Nephron (organoid): ENCODE measurements around the gene SSC4D.
A peak's percentile ranks its signal among the peaks of the same experiment; 100 is the strongest.

ENCODE experiments used
- H3K27ac Mint-ChIP-seq, 3 experiments: 2 replicates each; pipeline ENCODE4 v1.8.0; 2020; ENCODE audit warnings: mixed read lengths in 3 of 3, mild to moderate bottlenecking in 2 of 3, moderate library complexity in 1 of 3
- H3K27me3 Mint-ChIP-seq: 2 replicates; pipeline ENCODE4 v1.8.0; 2021; ENCODE audit warnings: low read depth, mild to moderate bottlenecking, moderate library complexity, mixed read lengths
- H3K36me3 Mint-ChIP-seq: 2 replicates; pipeline ENCODE4 v1.8.0; 2020; ENCODE audit warnings: low read depth, mixed read lengths
- H3K4me1 Mint-ChIP-seq: 2 replicates; pipeline ENCODE4 v1.8.0; 2020; ENCODE audit warnings: mixed read lengths
- H3K4me3 Mint-ChIP-seq, 3 experiments: 2 replicates each; pipeline ENCODE4 v1.8.0; 2020; ENCODE audit warnings: mild to moderate bottlenecking in 3 of 3, mixed read lengths in 3 of 3, moderate library complexity in 2 of 3
- H3K9me3 Mint-ChIP-seq: 2 replicates; pipeline ENCODE4 v1.8.0; 2020; ENCODE audit warnings: mixed read lengths
- CTCF ChIP-seq, 3 experiments: fragments of 200-600 bp; sonication (generic); IDR thresholded peaks; one replicate each; pipeline ENCODE4 v1.5.0; 2021; ENCODE audit warnings: antibody characterized with exemption in 3 of 3; ENCODE audit not compliant: unreplicated experiment in 3 of 3

The SSC4D gene

DNA sequence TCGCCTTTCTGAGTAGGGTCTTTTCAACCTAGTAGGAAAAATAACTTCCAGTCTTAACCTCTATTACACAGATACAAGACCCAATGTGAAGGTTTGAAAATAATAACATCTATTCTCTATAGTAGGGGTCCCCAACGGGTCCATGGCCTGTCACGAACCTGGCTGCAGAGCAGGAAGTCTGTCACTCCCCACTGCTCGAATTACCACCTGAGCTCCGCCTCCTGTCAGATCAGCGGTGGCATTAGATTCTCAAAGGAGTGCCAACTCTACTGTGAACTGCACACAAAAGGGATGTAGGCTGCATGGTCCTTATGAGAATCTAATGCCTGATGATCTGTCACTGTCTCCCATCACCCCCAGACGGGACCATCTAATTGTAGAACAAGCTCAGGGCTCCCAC lies 58.1 kb downstream of the SSC4D start:
- H3K27ac Mint-ChIP-seq = peak overlapping the region in 1 of 3 experiments; percentile 6
- peaks cover 51% of the 10 kb centered on the region for H3K4me1 Mint-ChIP-seq
- H3K9me3 Mint-ChIP-seq = no peaks in the 10 kb centered on the region
- no peak for TF ChIP-seq CTCF (IDR thresholded peaks at IDR 0.05; ENCODE audit: unreplicated experiment in 3 of 3)
- H3K4me3 Mint-ChIP-seq = no peak overlapping the region
- peaks cover 77% of the 10 kb centered on the region for H3K36me3 Mint-ChIP-seq
- H3K27me3 Mint-ChIP-seq = no peaks in the 10 kb centered on the region

DNA sequence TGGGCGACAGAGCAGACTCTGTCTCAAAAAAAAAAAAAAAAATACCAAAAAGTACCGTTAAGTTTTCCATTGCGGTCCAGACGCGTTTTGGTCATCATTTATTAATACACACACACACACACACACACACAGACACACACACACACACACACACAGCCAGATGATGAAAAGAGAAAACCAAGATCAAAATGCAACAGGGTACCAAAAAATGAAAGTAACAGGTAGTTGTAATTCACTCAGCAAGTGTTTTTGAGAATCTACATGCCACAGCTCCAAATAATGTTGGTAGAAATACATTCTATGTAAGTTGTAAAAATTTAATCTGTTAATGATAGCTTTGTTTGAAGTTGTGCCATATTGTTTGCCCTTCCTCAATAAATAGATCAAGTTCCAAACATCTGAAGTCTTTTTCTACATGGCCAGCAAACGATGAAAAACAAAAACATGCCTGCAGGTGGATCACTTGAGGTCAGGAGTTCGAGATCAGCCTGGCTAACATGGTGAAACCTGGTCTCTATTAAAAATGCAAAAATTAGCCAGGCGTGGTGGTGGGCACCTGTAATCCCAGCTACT lies 60.1 kb downstream of the SSC4D start:
- no peak overlapping the region for H3K4me3 Mint-ChIP-seq
- H3K9me3 Mint-ChIP-seq = no peaks in the 10 kb centered on the region
- H3K36me3 Mint-ChIP-seq = peaks cover 76% of the 10 kb centered on the region
- peaks cover 45% of the 10 kb centered on the region for H3K4me1 Mint-ChIP-seq
- no peak for TF ChIP-seq CTCF (IDR thresholded peaks at IDR 0.05; ENCODE audit: unreplicated experiment in 3 of 3)
- H3K27ac Mint-ChIP-seq = no peak overlapping the region
- H3K27me3 Mint-ChIP-seq = no peaks in the 10 kb centered on the region

DNA sequence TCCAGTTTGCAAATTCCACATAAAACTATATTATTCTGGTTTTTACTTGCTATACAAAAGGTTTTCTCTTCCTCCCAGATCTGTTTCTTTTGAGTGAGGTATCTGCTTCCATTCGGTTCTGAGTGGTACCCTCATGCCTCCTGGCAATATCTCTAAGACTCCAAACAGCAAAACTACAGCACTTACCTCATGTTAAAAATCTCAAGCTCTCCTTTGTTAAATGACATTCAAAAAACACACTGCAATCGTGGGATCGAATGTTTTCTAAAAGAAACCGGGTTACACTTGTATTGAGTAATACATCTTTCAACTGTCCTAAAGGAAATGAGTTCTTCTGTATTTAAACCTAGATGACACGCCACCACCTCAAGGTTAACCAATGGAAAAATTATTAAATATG lies 61.8 kb downstream of the SSC4D start:
- H3K4me1 Mint-ChIP-seq = peaks cover 49% of the 10 kb centered on the region
- TF ChIP-seq CTCF (IDR thresholded peaks at IDR 0.05; ENCODE audit: unreplicated experiment in 3 of 3) = no peak
- peaks cover 86% of the 10 kb centered on the region for H3K36me3 Mint-ChIP-seq
- H3K4me3 Mint-ChIP-seq = no peak overlapping the region
- H3K27ac Mint-ChIP-seq = peak overlapping the region; percentile 6 to 10 (median 10)
- H3K9me3 Mint-ChIP-seq = no peaks in the 10 kb centered on the region
- no peaks in the 10 kb centered on the region for H3K27me3 Mint-ChIP-seq

DNA sequence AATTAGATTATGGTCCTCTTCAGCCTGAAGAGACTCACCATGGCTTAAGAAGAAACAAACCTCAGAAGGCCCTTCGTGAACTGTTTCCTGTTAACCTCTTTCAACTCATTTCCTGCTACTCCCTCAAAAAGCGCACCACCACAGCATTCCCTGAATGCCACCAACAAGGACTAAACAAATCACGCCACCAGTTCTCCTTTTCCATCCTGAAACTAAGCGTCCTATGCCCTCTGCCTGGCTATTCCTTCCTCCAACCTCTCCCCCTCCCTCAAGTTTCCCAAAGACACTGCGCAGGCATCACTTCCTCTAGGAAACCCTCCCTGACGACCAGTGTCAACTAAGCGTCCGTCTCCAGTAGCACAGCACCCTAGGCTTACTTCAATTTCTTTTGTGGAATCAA lies 62.7 kb downstream of the SSC4D start:
- peak overlapping the region; percentile 46 to 56 (median 53) for H3K27ac Mint-ChIP-seq
- H3K36me3 Mint-ChIP-seq = peaks cover 85% of the 10 kb centered on the region
- H3K9me3 Mint-ChIP-seq = no peaks in the 10 kb centered on the region
- no peaks in the 10 kb centered on the region for H3K27me3 Mint-ChIP-seq
- no peak for TF ChIP-seq CTCF (IDR thresholded peaks at IDR 0.05; ENCODE audit: unreplicated experiment in 3 of 3)
- peaks cover 41% of the 10 kb centered on the region for H3K4me1 Mint-ChIP-seq
- no peak overlapping the region for H3K4me3 Mint-ChIP-seq

DNA sequence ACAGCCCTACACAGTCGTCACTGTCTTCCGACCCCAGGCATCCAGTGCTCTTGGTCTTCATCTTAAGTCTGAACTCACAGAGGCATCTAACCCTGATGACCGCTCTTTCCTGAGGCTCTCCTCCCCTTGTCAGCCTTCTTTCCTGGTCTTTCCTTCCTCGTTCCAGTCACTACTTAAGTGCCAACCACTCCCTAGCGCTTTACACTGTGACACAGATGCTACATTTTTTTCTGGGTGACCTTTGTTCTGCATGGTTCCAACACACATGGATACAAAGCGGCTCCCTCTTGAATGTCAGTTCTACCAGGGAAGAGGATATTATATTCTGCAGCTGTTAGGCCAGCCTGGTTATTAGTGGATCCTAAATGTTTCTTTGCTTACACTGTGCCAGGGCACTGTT lies 63.4 kb downstream of the SSC4D start:
- Mint-ChIP-seq H3K36me3 (peaks cover 82% of the 10 kb centered on the region), H3K27ac (peak overlapping the region; percentile 3 to 56 (median 46)), H3K4me3 (peak overlapping the region in 1 of 3 experiments; percentile 50), H3K9me3 (no peaks in the 10 kb centered on the region), H3K4me1 (peaks cover 35% of the 10 kb centered on the region), H3K27me3 (no peaks in the 10 kb centered on the region)
- no peak for TF ChIP-seq CTCF (IDR thresholded peaks at IDR 0.05; ENCODE audit: unreplicated experiment in 3 of 3)

DNA sequence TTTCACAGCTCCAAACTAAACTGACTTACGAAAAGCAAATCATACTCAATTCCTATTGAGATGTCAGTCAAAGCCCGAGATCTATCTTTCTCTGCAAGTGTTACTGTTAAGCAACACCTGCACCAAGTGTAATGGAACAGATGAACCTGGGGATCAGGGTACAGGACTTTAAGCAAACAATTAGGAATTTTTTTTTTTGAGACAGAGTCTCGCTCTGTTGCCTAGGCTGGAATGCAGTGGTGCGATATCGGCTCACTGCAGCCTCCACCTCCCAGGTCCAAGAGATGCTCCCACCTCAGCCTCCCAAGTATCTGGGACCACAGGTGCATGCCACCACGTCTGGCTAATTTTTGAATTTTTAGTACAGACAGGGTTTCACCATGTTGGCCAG lies 65.6 kb downstream of the SSC4D start:
- H3K27me3 Mint-ChIP-seq = no peaks in the 10 kb centered on the region
- H3K9me3 Mint-ChIP-seq = no peaks in the 10 kb centered on the region
- H3K36me3 Mint-ChIP-seq = peaks cover 75% of the 10 kb centered on the region
- H3K4me1 Mint-ChIP-seq = peaks cover 41% of the 10 kb centered on the region
- TF ChIP-seq CTCF (IDR thresholded peaks at IDR 0.05; ENCODE audit: unreplicated experiment in 3 of 3) = no peak
- no peak overlapping the region for H3K27ac Mint-ChIP-seq
- H3K4me3 Mint-ChIP-seq = no peak overlapping the region
